WI38 (cell line): ENCODE measurements around the gene SLC4A9.
"Not testable (repeated sequence)": the region's sequence is repeated elsewhere in the genome, so short reads cannot be mapped to it uniquely, and the experiment has no call there.

ENCODE experiments used
- H3K4me3 ChIP-seq: 2 replicates; pipeline ENCODE4 v1.5.1; 2011; ENCODE audit warnings: low read depth, mild to moderate bottlenecking, control low read depth, low read length
- CTCF ChIP-seq: IDR thresholded peaks from 2 replicates; pipeline ENCODE4 v1.5.1; 2012; ENCODE audit warnings: low read depth, mild to moderate bottlenecking, control low read depth, low read length

The SLC4A9 gene

DNA sequence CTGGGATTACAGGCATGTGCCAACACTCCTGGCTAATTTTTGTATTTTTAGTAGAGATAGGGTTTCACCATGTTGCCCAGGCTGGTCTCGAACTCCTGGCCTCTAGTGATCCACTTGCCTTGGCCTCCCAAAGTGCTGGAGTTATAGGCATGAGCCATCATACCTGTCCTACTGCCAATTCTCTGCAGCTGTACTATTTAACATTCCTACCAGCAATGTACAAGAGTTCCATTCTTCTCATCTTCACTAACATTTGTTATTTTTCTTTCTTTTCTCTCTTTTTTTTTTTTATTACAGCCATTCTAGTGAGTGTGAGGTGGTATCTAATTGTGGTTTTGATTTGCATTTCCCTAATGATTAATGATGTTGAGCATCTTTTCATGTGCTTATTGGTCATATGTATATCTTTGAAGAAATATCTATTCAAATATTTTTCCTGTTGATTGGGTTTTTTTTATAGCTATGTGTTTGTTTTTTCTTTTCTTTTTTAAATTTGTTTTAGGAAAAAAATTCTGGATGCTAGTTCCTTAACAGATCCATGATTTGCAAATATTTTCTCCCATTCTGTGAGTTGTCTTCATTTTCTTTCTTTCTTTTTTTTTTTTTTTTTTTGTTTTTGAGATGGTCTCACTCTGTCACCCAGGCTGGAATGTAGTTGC, 59.0 kb downstream of the SLC4A9 start:
- TF ChIP-seq CTCF = no peak
- no peak overlapping the region for H3K4me3 ChIP-seq

DNA sequence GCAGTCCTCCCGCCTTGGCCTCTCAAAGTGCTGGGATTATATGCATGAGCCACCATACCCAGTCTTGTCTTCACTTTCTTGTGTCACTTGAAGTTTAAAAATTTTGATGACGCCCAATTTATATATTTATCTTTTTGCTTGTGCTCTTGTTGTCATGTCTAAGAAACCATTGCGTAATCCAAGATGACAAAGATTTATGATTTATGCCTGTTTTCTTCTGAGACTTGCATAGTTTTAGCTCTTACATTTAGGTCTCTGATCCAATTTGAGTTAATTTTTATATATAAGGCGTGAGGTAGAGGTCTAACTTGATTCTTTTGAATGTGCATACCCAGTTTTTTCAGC, 60.2 kb downstream of the SLC4A9 start:
- TF ChIP-seq CTCF = no peak

DNA sequence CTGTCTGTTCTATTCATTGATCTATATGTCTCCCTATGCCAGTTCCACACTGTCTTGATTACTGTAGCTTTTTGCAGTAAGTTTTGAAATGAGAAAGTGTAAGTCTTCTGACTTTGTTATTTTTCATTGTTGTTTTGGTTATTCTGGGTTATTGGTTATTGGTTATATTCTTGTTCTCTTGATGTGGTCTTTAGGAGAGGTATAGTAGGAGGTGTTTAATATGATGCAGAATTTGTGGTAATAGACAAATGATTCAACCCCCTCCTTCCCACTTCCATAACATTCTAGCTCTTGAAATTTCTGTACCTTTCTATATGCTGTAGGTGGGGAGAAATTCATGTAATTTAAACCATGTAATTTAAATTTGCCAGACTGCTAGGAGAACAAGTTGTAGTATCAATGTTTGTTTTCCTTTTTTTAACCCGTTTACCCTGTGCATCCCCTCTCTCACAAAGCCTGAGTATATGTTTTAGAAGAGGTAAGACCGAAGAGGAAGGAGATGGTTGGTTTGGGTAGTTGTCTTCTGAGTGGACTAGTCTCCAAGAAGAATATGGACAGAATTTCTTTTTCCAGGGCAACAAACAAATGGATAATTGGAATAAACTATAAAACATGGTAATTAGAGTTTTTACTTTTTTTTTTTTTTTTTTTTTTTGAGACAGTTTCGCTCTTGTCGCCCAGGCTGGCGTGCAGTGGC, 60.8 kb downstream of the SLC4A9 start:
- no peak for TF ChIP-seq CTCF

More for the DNA sequence above, 60.2 kb downstream of the SLC4A9 start:
- no peak overlapping the region for H3K4me3 ChIP-seq

GRCh38 chr5:140421375-140421774, 61.4 kb downstream of the SLC4A9 start:
- H3K4me3 ChIP-seq = not testable (repeated sequence)

More for the DNA sequence above, 60.8 kb downstream of the SLC4A9 start:
- H3K4me3 ChIP-seq = no peak overlapping the region

DNA sequence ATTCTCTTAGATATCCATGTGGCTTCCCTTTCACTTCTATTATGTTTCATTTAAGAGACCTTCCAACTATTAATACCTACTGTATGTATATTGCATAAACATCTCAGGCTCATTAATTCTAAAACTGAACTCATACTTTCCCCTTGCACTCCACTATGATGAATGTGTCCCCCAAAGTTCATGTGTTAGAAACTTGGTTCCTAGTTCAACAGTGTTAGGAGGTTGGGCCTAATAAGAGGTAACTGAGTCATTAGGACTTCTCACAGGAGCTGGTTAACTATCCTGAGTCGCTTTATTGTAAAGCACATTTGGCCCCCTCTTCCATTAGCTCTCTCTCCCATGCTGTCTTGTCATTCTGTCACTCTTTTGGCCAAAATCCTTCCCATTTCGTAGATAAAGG, 63.6 kb downstream of the SLC4A9 start:
- no peak overlapping the region for H3K4me3 ChIP-seq
- no peak for TF ChIP-seq CTCF

DNA sequence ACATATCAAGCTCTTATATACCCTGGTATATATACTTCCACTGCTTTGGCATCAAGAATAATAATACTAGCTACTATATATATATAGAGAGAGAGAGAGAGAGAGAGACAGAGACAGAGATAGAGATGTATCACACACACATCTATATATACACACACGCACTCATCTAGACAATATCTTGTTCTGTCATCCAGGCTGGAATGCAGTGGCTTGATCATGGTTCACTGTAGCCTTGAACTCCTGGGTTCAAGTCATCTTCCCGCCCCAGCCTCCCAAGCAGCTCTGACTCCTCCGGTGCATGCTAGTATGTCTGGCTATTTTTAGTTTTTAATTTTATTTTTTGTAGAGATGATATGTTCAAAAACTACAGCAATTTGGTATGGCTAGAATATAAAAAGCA, 64.1 kb downstream of the SLC4A9 start:
- no peak for TF ChIP-seq CTCF

More for the DNA sequence above, 64.1 kb downstream of the SLC4A9 start:
- H3K4me3 ChIP-seq = no peak overlapping the region
